T follicular helper cell (primary cell): Measurements from ENCODE around the gene ENDOD1.
"Not testable (repeated sequence)": the region's sequence is repeated elsewhere in the genome, so short reads cannot be mapped to it uniquely, and the experiment has no call there.

ENCODE experiments used
- DNase-seq: peaks from one replicate; pipeline ENCODE4 v3.0.0-alpha.2; 2020; ENCODE audit warnings: low read depth

ENDOD1 gene

GRCh38 chr11:95103701-95104100 is 14.1 kb downstream of the ENDOD1 start:
- no peak for DNase-seq

GRCh38 chr11:95104121-95104830 is 14.6 kb downstream of the ENDOD1 start:
- DNase-seq, result no peak

GRCh38 chr11:95104856-95105255 is 15.2 kb downstream of the ENDOD1 start:
- DNase-seq, result no peak

- no peak for DNase-seq
Observed at GRCh38 chr11:95108159-95108611, 18.5 kb downstream of the ENDOD1 start.

GRCh38 chr11:95108671-95109551 is 19.3 kb downstream of the ENDOD1 start:
- DNase-seq, result no peak

GRCh38 chr11:95111471-95111870 is 21.8 kb downstream of the ENDOD1 start:
- DNase-seq, result not testable (repeated sequence)

GRCh38 chr11:95111923-95112540 is 22.4 kb downstream of the ENDOD1 start:
- no peak for DNase-seq

- DNase-seq, result no peak
Observed at GRCh38 chr11:95115597-95115996, 26.0 kb downstream of the ENDOD1 start.

- no peak for DNase-seq
Observed at GRCh38 chr11:95119361-95120060, 29.9 kb downstream of the ENDOD1 start.

GRCh38 chr11:95121698-95122097 is 32.1 kb downstream of the ENDOD1 start:
- no peak for DNase-seq

- no peak for DNase-seq
Observed at GRCh38 chr11:95123556-95123955, 33.9 kb downstream of the ENDOD1 start.

GRCh38 chr11:95128602-95129001 is 39.0 kb downstream of the ENDOD1 start:
- no peak for DNase-seq

- no peak for DNase-seq
Observed at GRCh38 chr11:95132956-95133355, 43.3 kb downstream of the ENDOD1 start.

GRCh38 chr11:95134491-95134890 is 44.8 kb downstream of the ENDOD1 start:
- DNase-seq, result no peak

GRCh38 chr11:95135155-95135554 is 45.5 kb downstream of the ENDOD1 start:
- no peak for DNase-seq

GRCh38 chr11:95135880-95136279 is 46.2 kb downstream of the ENDOD1 start:
- DNase-seq, result no peak

- not testable (repeated sequence) for DNase-seq
Observed at GRCh38 chr11:95136747-95137146, 47.1 kb downstream of the ENDOD1 start.

- DNase-seq, result no peak
Observed at GRCh38 chr11:95137299-95137698, 47.7 kb downstream of the ENDOD1 start.

- no peak for DNase-seq
Observed at GRCh38 chr11:95138448-95138847, 48.8 kb downstream of the ENDOD1 start.

- no peak for DNase-seq
Observed at GRCh38 chr11:95140397-95141033, 50.9 kb downstream of the ENDOD1 start.

- no peak for DNase-seq
Observed at GRCh38 chr11:95142431-95142830, 52.8 kb downstream of the ENDOD1 start.
